H1 (cell line): ENCODE results near the gene HSH2D. TPM values are rescaled to one million over a fixed set of nuclear protein-coding genes. Genes with fewer than 3 reads are reported as not detected.
A peak's percentile ranks its signal among the peaks of the same experiment; 100 is the strongest.

Experiments
- CTCF ChIA-PET: fragments of 300-600 bp; sonication (Branson Sonifier 250); formaldehyde crosslinking; loops from one replicate; lab custom pipeline; 2021; ENCODE audit not compliant: partially characterized antibody; lab: Charles Lee
- POLR2A ChIA-PET: fragments of 300-600 bp; sonication (Branson Sonifier 250); formaldehyde crosslinking; loops from one replicate; lab custom pipeline; 2021; ENCODE audit warnings: inconsistent platforms; ENCODE audit not compliant: partially characterized antibody; lab: Charles Lee
- DNase-seq, 2 experiments: peaks; one replicate each; pipeline versions ENCODE4 v3.0.0 to v3.0.0-alpha.2; 2010 to 2022; ENCODE audit warnings: low spot score in 2 of 2, low read depth in 1 of 2, mixed read lengths in 1 of 2
- FAIRE-seq: peaks from 2 replicates; lab custom pipeline; 2011; peaks lifted over from hg19 to GRCh38; lab: Jason Lieb, UNC
- H2AFZ ChIP-seq: 2 replicates; pipeline ENCODE4 v1.8.1; 2012; ENCODE audit warnings: low read length, inconsistent platforms
- H2AK5ac ChIP-seq: 2 replicates; pipeline ENCODE4 v1.6.1; 2013; ENCODE audit warnings: low read depth, low read length
- H2BK120ac ChIP-seq: replicated peaks from 2 replicates; pipeline ENCODE3; 2013; ENCODE audit warnings: low read depth, low read length, inconsistent platforms
- H2BK12ac ChIP-seq: 2 replicates; pipeline ENCODE4 v1.6.1; 2013; ENCODE audit warnings: low read depth, low read length
- H2BK15ac ChIP-seq: 2 replicates; pipeline ENCODE4 v1.6.1; 2013; ENCODE audit warnings: low read length
- H2BK20ac ChIP-seq: 2 replicates; pipeline ENCODE4 v1.6.1; 2013; ENCODE audit warnings: low read length
- H2BK5ac ChIP-seq: 2 replicates; pipeline ENCODE4 v1.6.1; 2013; ENCODE audit warnings: low read depth, low read length
- H3K14ac ChIP-seq: 2 replicates; pipeline ENCODE4 v1.6.1; 2013; ENCODE audit warnings: inconsistent platforms; ENCODE audit not compliant: insufficient read length
- H3K18ac ChIP-seq: 2 replicates; pipeline ENCODE4 v1.6.1; 2013; ENCODE audit warnings: low read length; ENCODE audit errors: extremely low read depth
- H3K23ac ChIP-seq: 2 replicates; pipeline ENCODE4 v1.6.1; 2013; ENCODE audit warnings: inconsistent platforms; ENCODE audit not compliant: insufficient read length
- H3K23me2 ChIP-seq: 2 replicates; pipeline ENCODE4 v1.6.1; 2013; ENCODE audit warnings: low read depth, low read length
- H3K27ac ChIP-seq: 2 replicates; pipeline ENCODE4 v1.6.1; 2011; ENCODE audit warnings: low read depth, low read length, inconsistent platforms
- H3K27me3 ChIP-seq, 4 experiments: replicated peaks in 1 of 4; 1 replicate in 1 of 4; 2 replicates in 3 of 4; pipeline versions ENCODE4 v1.6.1 to v1.8.1; 2011 to 2013; ENCODE audit warnings: low read length in 3 of 4, mild to moderate bottlenecking in 3 of 4, inconsistent platforms in 2 of 4, mixed read lengths in 2 of 4, moderate library complexity in 1 of 4; ENCODE audit not compliant: control insufficient read depth in 3 of 4, insufficient read depth in 3 of 4; ENCODE audit errors: extremely low read depth in 1 of 4
- H3K36me3 ChIP-seq, 4 experiments: 2 replicates each; pipeline versions ENCODE4 v1.6.1 to v1.8.1; 2011 to 2013; ENCODE audit warnings: mild to moderate bottlenecking in 4 of 4, low read length in 3 of 4, moderate library complexity in 2 of 4, control low read depth in 1 of 4, inconsistent platforms in 1 of 4; ENCODE audit not compliant: insufficient read depth in 4 of 4, control insufficient read depth in 2 of 4
- H3K4ac ChIP-seq: replicated peaks from 2 replicates; pipeline ENCODE3; 2013; ENCODE audit warnings: low read length, low read depth, mixed read lengths, inconsistent platforms; ENCODE audit not compliant: insufficient read length
- H3K4me1 ChIP-seq, 4 experiments: replicated peaks in 1 of 4; 1 replicate in 1 of 4; 2 replicates in 3 of 4; pipeline versions ENCODE4 v1.6.1 to v1.8.1; 2011 to 2013; ENCODE audit warnings: low read length in 3 of 4, inconsistent platforms in 2 of 4, mixed read lengths in 1 of 4; ENCODE audit not compliant: insufficient read depth in 4 of 4, control insufficient read depth in 3 of 4
- H3K4me2 ChIP-seq, 2 experiments: 2 replicates each; pipeline versions ENCODE4 v1.6.1 to v1.8.1; 2011 to 2013; ENCODE audit warnings: low read depth in 2 of 2, low read length in 2 of 2, control low read depth in 1 of 2, inconsistent platforms in 1 of 2, mild to moderate bottlenecking in 1 of 2; ENCODE audit not compliant: insufficient read depth in 1 of 2
- H3K4me3 ChIP-seq, 4 experiments: fragments of 200-600, 300-600 bp in 1 of 4; sonication (generic), shearing (Covaris generic), sonication (Bioruptor Twin) in 1 of 4; 2 replicates each; pipeline versions ENCODE4 v1.5.1 to v1.8.1; 2011 to 2016; ENCODE audit warnings: low read length in 4 of 4, low read depth in 3 of 4, control low read depth in 2 of 4, inconsistent platforms in 2 of 4, mild to moderate bottlenecking in 2 of 4, mixed read lengths in 1 of 4, moderate library complexity in 1 of 4; ENCODE audit not compliant: insufficient read depth in 2 of 4; ENCODE audit errors: extremely low read depth in 1 of 4
- H3K56ac ChIP-seq: replicated peaks from 2 replicates; pipeline ENCODE3; 2013; ENCODE audit warnings: low read depth, mild to moderate bottlenecking, mixed read lengths, low read length, inconsistent platforms; ENCODE audit not compliant: insufficient read length
- H3K79me1 ChIP-seq: 2 replicates; pipeline ENCODE4 v1.6.1; 2013; ENCODE audit warnings: low read depth, low read length, control low read depth
- H3K79me2 ChIP-seq, 2 experiments: 2 replicates each; pipeline versions ENCODE4 v1.6.1 to v1.8.1; 2012 to 2013; ENCODE audit warnings: low read length in 2 of 2, mild to moderate bottlenecking in 2 of 2, inconsistent platforms in 1 of 2; ENCODE audit not compliant: insufficient read depth in 2 of 2, control insufficient read depth in 1 of 2
- H3K9ac ChIP-seq, 4 experiments: replicated peaks in 1 of 4; 1 replicate in 1 of 4; 2 replicates in 3 of 4; pipeline versions ENCODE4 v1.6.1 to v1.8.1; 2011 to 2013; ENCODE audit warnings: low read depth in 3 of 4, low read length in 3 of 4, control low read depth in 2 of 4, mild to moderate bottlenecking in 2 of 4, moderate library complexity in 2 of 4, inconsistent platforms in 1 of 4; ENCODE audit errors: extremely low read depth in 1 of 4
- H3K9me3 ChIP-seq, 2 experiments: 2 replicates each; pipeline versions ENCODE4 v1.6.1 to v1.8.1; 2012 to 2013; ENCODE audit warnings: mild to moderate bottlenecking in 2 of 2, moderate library complexity in 2 of 2, control low read depth in 1 of 2, inconsistent platforms in 1 of 2, low read depth in 1 of 2, low read length in 1 of 2, mixed read lengths in 1 of 2; ENCODE audit not compliant: insufficient read depth in 2 of 2
- H4K20me1 ChIP-seq, 2 experiments: replicated peaks in 1 of 2; 2 replicates each; pipeline versions ENCODE3 to v1.8.1; 2011 to 2013; ENCODE audit warnings: inconsistent platforms in 2 of 2, low read length in 2 of 2, mild to moderate bottlenecking in 1 of 2; ENCODE audit not compliant: insufficient read depth in 2 of 2, control insufficient read depth in 1 of 2
- H4K5ac ChIP-seq: 2 replicates; pipeline ENCODE4 v1.6.1; 2013; ENCODE audit warnings: low read length, low read depth, mixed read lengths, inconsistent platforms; ENCODE audit not compliant: insufficient read length
- H4K8ac ChIP-seq: 2 replicates; pipeline ENCODE4 v1.8.0; 2013; ENCODE audit warnings: mild to moderate bottlenecking, moderate library complexity, low read length, inconsistent platforms; ENCODE audit not compliant: insufficient read depth; ENCODE audit errors: extremely low read depth
- H4K91ac ChIP-seq: replicated peaks from 2 replicates; pipeline ENCODE3; 2013; ENCODE audit warnings: low read length, mixed read lengths, inconsistent platforms; ENCODE audit not compliant: insufficient read length
- EGR1 ChIP-seq: IDR thresholded peaks from 2 replicates; pipeline ENCODE4 v1.6.1; 2011; ENCODE audit warnings: low read depth, low read length, borderline replicate concordance
- GTF2F1 ChIP-seq: IDR thresholded peaks from 2 replicates; pipeline ENCODE4 v1.6.1; 2012; ENCODE audit warnings: low read depth, low read length, improper control_type of control experiment, borderline replicate concordance
- HDAC2 ChIP-seq, 2 experiments: fragments of 300-600 bp in 1 of 2; sonication (generic) in 1 of 2; IDR thresholded peaks; 2 replicates each; pipeline ENCODE4 v1.6.1; 2011 to 2012; ENCODE audit warnings: low read depth in 2 of 2, low read length in 2 of 2, mild to moderate bottlenecking in 2 of 2, moderate library complexity in 2 of 2, borderline replicate concordance in 1 of 2, inconsistent platforms in 1 of 2
- KDM1A ChIP-seq: fragments of 200-600, 300-600 bp; sonication (generic); IDR thresholded peaks from 2 replicates; pipeline ENCODE4 v1.7.1; 2016; ENCODE audit warnings: mild to moderate bottlenecking, low read length, borderline replicate concordance
- KDM5A ChIP-seq: fragments of 200-600 bp; IDR thresholded peaks from 2 replicates; pipeline ENCODE4 v1.7.1; 2012; ENCODE audit warnings: mild to moderate bottlenecking, low read length, inconsistent platforms, mixed read lengths
- PHF8 ChIP-seq: fragments of 200-600 bp; sonication (generic); conservative IDR thresholded peaks from 2 replicates; pipeline ENCODE4 v1.7.1; 2012; ENCODE audit warnings: low read depth, mild to moderate bottlenecking, inconsistent platforms, low read length, moderate library complexity
- POLR2AphosphoS5 ChIP-seq: IDR thresholded peaks from 2 replicates; pipeline ENCODE4 v1.6.1; 2011; ENCODE audit warnings: low read depth, low read length
- SIN3A ChIP-seq, 2 experiments: IDR thresholded peaks in 1 of 2; conservative IDR thresholded peaks in 1 of 2; 2 replicates each; pipeline ENCODE4 v1.6.1; 2011 to 2012; ENCODE audit warnings: low read length in 2 of 2, improper control_type of control experiment in 1 of 2, low read depth in 1 of 2, mild to moderate bottlenecking in 1 of 2
- TAF1 ChIP-seq: IDR thresholded peaks from 2 replicates; pipeline ENCODE4 v1.6.1; 2011; ENCODE audit warnings: mild to moderate bottlenecking, low read depth, low read length
- TAF7 ChIP-seq: optimal IDR thresholded peaks from 2 replicates; pipeline ENCODE3; 2011; ENCODE audit warnings: low read depth, mild to moderate bottlenecking, inconsistent platforms, low read length, moderate library complexity, borderline replicate concordance
- WGBS, 2 experiments: shearing (Covaris generic) in 1 of 2; methylation state at CpG; one replicate each; pipeline versions ENCODE4 v1.1.6 to v1.1.7; 2013 to 2015; ENCODE audit warnings: low lambda C conversion rate in 2 of 2, mixed read lengths in 2 of 2, inconsistent platforms in 1 of 2, low coverage in 1 of 2, missing lambda C conversion rate in 1 of 2; ENCODE audit not compliant: insufficient replicate concordance in 2 of 2, insufficient coverage in 1 of 2, insufficient read length in 1 of 2; ENCODE audit errors: extremely low coverage in 1 of 2, missing lambda C conversion rate in 1 of 2; 5-methylcytosine and 5-hydroxymethylcytosine counted together
- polyA plus RNA-seq, 7 experiments: library from polyadenylated mRNA; depleted of rRNA in 3 of 7; stranded (reverse) in 5 of 7; unstranded in 2 of 7; fragments of >200 nt in 5 of 7; fragments of 200-250 nt in 2 of 7; gene quantifications; 1 replicate in 5 of 7; 2 replicates in 1 of 7; 4 replicates in 1 of 7; pipeline versions ENCODE4 v1.2.1 to v1.2.3, GENCODE V29; 2011 to 2013; ENCODE audit warnings: missing spikeins in 2 of 7, mixed read lengths in 2 of 7
- total RNA-seq: library from RNA; stranded (reverse); fragmentation: NEBNext Ultra II Directional; extraction: Animal tissue kit (Norgen Biotek cat#: 25700); gene quantifications from 2 replicates; pipeline ENCODE4 v1.2.1, GENCODE V29; 2021

HSH2D gene
- total and polyA plus RNA-seq, 2 of the 8 experiments (the other 6 are each of a cell fraction or from before 2014, with no cell fraction given): 0.67 to 1.6 TPM

- H2BK120ac ChIP-seq: no peak overlapping the region
- H3K14ac ChIP-seq: no peak overlapping the region
- 7% methylated on average over 36 of the region's 37 CpGs; no CpG with 5 or more reads in 1 of the 2 experiments for WGBS, 2 experiments
- CTCF ChIA-PET: interaction anchor here (0.6 to 2.1 kb wide), 7 partner anchors 12 to 1087 kb away, joined by 3 to 5 read pairs (median 4); no protein-coding TSS in a partner anchor
- H2BK20ac ChIP-seq: no peak overlapping the region
- DNase-seq (no peak), FAIRE-seq (no peak)
- H3K23ac ChIP-seq: no peak overlapping the region
- peak overlapping the region; percentile 26; the same call in 1 of the 2 replicates for H2BK5ac ChIP-seq
- no peak overlapping the region; the same call in 1 of the 2 replicates for H2AFZ ChIP-seq
- peak overlapping the region; percentile 55 for H4K5ac ChIP-seq
- H2BK15ac ChIP-seq: no peak overlapping the region
- peaks cover 2 to 15% of the 10 kb centered on the region in 2 experiments for H4K20me1 ChIP-seq
- peak overlapping the region; percentile 86 to 97 for H3K4me2 ChIP-seq
- H3K18ac ChIP-seq: no peak overlapping the region
- H3K23me2 ChIP-seq: peaks cover 4% of the 10 kb centered on the region; the same call in 1 of the 2 replicates
- H2BK12ac ChIP-seq: no peak overlapping the region
- peak overlapping the region; percentile 73 for H3K27ac ChIP-seq
- H3K27me3 ChIP-seq: no peaks in the 10 kb centered on the region
- POLR2A ChIA-PET: interaction anchor here (0.7 to 37.0 kb wide), 9 partner anchors 9 to 73 kb away, joined by 3 to 582 read pairs (median 3); partner anchors contain the start of genes FAM32A and TPM4
- H2AK5ac ChIP-seq: no peak overlapping the region
- peaks cover 0 to 7% (median 3%) of the 10 kb centered on the region in 4 experiments; a peak in 6 of 7 replicates for H3K4me1 ChIP-seq
- H3K9me3 ChIP-seq: no peaks in the 10 kb centered on the region
- H4K8ac ChIP-seq: peak overlapping the region; percentile 91
- peaks cover 11 to 46% of the 10 kb centered on the region in 2 experiments for H3K79me2 ChIP-seq
- H3K4ac ChIP-seq: no peak overlapping the region
- H4K91ac ChIP-seq: no peak overlapping the region
- peaks cover 14% of the 10 kb centered on the region for H3K79me1 ChIP-seq
- no peaks in the 10 kb centered on the region; a peak in 1 of 8 replicates for H3K36me3 ChIP-seq
- peak overlapping the region; percentile 86 to 99 (median 88) for H3K9ac ChIP-seq
- peak overlapping the region; percentile 12 for H3K56ac ChIP-seq
- H3K4me3 ChIP-seq: peak overlapping the region; percentile 82 to 98 (median 93)
- TF ChIP-seq GTF2F1: no peak
- no peak for TF ChIP-seq EGR1
- TF ChIP-seq KDM1A: peak; percentile 71; the same call in 1 of the 2 replicates
- TF ChIP-seq TAF7: peak; percentile 62
- peak; percentile 81 for TF ChIP-seq PHF8
- TF ChIP-seq POLR2AphosphoS5: peak; percentile 82; the same call in 1 of the 2 replicates
- peak; percentile 71 for TF ChIP-seq TAF1
- TF ChIP-seq KDM5A: peak; percentile 74
- peak in 1 of 2 experiments; percentile 9; a peak in 1 of 4 replicates for TF ChIP-seq SIN3A (conservative IDR thresholded peaks at IDR 0.05 in 1 of 2, IDR thresholded peaks at IDR 0.05 in 1 of 2; ENCODE audit: low read depth in 1 of 2, low read length in 2 of 2)
- peak in 1 of 2 experiments; percentile 61; a peak in 1 of 4 replicates for TF ChIP-seq HDAC2 (IDR thresholded peaks at IDR 0.05; ENCODE audit: borderline replicate concordance in 1 of 2, low read depth in 2 of 2, low read length in 2 of 2)
These were observed 31.4 kb upstream of the HSH2D start for GRCh38 chr19:16111909-16112752.
